ENCODE data around the gene FGF1. TPM values are rescaled to one million over a fixed set of nuclear protein-coding genes. Genes with fewer than 3 reads are reported as not detected.

Gene FGF1
- polyA plus RNA-seq, 1 donor from 2014 or later: not detected

DNA sequence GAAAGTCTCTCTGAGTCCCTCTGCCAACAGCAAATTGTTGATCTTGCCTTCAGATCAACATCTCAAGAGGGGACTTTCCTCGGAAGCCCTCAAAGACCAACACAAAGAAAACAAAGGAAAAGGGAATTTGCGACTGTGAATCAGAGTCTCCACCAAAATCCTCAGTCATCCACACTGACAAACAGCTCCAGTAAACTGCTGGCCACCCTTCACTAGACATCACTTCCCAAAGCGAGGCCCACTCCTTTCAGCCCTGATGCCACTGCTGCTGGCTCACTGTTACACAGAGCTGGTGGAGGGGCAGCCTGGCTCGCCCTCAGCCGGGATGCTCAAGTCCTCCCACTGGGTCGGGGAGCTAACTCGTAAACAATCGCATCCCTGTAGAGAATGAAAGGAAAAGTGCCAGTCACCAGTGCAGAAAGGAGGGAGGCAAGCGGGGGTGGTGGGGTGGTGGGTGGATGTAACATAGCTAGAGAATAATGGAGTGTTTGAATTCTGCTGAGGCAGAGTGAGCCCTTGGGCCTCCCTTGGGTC is 1.3 kb downstream of the FGF1 start:
- H3K4me3 Mint-ChIP-seq: no peak overlapping the region

DNA sequence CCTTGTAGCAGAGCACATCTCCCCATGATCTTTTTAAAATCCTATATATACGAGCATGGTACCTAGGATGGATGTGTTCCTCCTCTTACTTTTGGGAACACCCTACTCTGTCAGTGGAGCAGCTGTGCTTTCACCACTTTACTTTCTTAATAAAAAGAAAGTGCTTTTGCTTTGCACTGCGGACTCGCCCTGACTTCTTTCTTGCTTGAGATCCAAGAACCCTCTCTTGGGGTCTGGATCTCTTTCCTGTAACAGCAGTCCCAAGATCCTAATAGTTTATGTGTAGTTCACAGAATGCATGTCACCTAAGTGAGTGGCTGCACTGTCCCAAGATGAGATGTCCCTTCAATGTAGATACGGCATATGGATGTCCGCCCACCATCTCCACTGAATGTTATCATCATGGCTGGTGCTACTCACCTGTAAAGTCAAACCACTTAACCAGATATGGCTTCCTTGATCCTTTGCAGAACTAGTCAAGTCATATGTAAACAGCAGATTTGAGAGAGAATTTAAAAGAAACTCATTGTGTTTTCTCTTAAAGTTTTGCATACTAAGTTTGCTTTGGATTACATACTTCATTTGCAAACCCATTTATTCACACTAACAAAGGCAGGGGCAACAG is 1.9 kb downstream of the FGF1 start:
- Mint-ChIP-seq H3K4me1 (no peaks in the 10 kb centered on the region), H3K36me3 (peaks cover 5% of the 10 kb centered on the region), H3K27ac (no peak overlapping the region), H3K27me3 (peaks cover 4% of the 10 kb centered on the region), H3K9me3 (peaks cover 0 to 3% (median 0%) of the 10 kb centered on the region in 3 donors), H3K4me3 (no peak overlapping the region)

More for the DNA sequence above, 1.3 kb downstream of the FGF1 start:
- peaks cover 4% of the 10 kb centered on the region for H3K27me3 Mint-ChIP-seq
- H3K27ac Mint-ChIP-seq: no peak overlapping the region
- H3K4me1 Mint-ChIP-seq: no peaks in the 10 kb centered on the region
- peaks cover 5% of the 10 kb centered on the region for H3K36me3 Mint-ChIP-seq
- peaks cover 0 to 3% (median 0%) of the 10 kb centered on the region in 3 donors for H3K9me3 Mint-ChIP-seq

GRCh38 chr5:142683116-142683515 is 2.8 kb downstream of the FGF1 start:
- H3K27me3 Mint-ChIP-seq: peaks cover 4% of the 10 kb centered on the region
- no peak overlapping the region for H3K27ac Mint-ChIP-seq

DNA sequence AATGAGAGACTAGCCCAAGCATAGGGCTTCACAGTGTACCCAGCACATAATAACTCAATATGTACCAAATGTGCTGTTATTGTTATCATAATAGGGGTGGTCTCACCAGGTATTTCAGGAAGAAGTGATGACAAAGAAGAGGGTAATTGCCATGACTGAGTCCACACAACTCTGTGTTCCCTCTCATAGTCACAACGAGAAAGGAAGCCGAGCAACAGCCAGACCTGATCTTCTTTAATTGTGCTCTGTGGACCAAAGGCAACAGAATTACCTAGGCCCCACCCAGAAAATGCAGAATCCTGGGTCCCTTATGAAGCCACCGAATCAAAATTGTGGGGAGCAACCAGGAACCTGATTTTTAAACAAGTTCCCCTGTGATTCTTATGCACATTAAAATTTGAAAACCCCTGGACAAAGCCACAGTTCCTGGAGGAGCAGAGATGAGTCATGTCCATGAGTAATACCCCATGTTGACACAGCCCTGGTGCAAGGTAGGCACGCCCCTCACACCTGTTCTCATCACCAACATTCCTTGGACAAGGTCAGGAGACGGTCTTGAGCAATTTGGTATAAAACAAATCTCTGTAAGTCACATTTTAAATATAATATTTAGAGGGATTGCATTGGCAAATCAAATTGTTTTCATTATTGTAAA is 5.2 kb downstream of the FGF1 start:
- Mint-ChIP-seq H3K27me3 (no peaks in the 10 kb centered on the region), H3K27ac (no peak overlapping the region), H3K4me3 (no peak overlapping the region), H3K4me1 (no peaks in the 10 kb centered on the region), H3K36me3 (peaks cover 3% of the 10 kb centered on the region), H3K9me3 (peaks cover 0 to 3% (median 2%) of the 10 kb centered on the region in 3 donors)

More at GRCh38 chr5:142683116-142683515, 2.8 kb downstream of the FGF1 start:
- H3K36me3 Mint-ChIP-seq: peaks cover 3% of the 10 kb centered on the region
- H3K4me3 Mint-ChIP-seq: no peak overlapping the region
- no peaks in the 10 kb centered on the region for H3K4me1 Mint-ChIP-seq
- H3K9me3 Mint-ChIP-seq: peaks cover 0 to 3% (median 0%) of the 10 kb centered on the region in 3 donors

- Mint-ChIP-seq H3K27ac (no peak overlapping the region), H3K9me3 (peaks cover 0 to 3% (median 2%) of the 10 kb centered on the region in 3 donors), H3K27me3 (no peaks in the 10 kb centered on the region), H3K4me1 (no peaks in the 10 kb centered on the region), H3K4me3 (no peak overlapping the region), H3K36me3 (peaks cover 3% of the 10 kb centered on the region)
Measured at GRCh38 chr5:142679744-142680143, 6.1 kb downstream of the FGF1 start.

DNA sequence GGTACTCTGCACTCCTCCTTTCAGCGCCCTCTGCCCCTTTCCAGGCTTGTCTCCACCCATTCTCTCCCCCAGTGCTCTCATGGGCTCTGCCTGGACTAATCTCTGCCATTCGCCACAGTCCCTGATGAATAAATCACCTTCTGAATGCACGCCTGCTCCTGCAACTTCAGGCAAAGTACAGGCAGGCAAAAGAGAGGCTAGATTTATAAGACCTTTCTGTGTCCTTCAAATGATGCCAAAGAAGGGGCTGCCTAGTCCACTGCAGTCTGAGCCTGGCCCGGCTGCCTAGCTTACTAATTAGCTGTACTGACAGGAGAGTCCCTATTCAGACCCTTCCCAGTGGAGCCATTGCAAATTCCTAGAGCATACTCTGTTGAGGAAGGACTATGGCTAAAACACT is 7.4 kb downstream of the FGF1 start:
- H3K9me3 Mint-ChIP-seq: peaks cover 0 to 3% (median 2%) of the 10 kb centered on the region in 3 donors
- H3K36me3 Mint-ChIP-seq: peaks cover 2% of the 10 kb centered on the region
- H3K4me3 Mint-ChIP-seq: no peak overlapping the region
- no peak overlapping the region for H3K27ac Mint-ChIP-seq
- H3K4me1 Mint-ChIP-seq: no peaks in the 10 kb centered on the region
- no peaks in the 10 kb centered on the region for H3K27me3 Mint-ChIP-seq

- Mint-ChIP-seq H3K4me1 (no peaks in the 10 kb centered on the region), H3K4me3 (no peak overlapping the region), H3K27me3 (no peaks in the 10 kb centered on the region), H3K36me3 (peaks cover 2% of the 10 kb centered on the region), H3K27ac (no peak overlapping the region), H3K9me3 (peaks cover 0 to 3% (median 2%) of the 10 kb centered on the region in 3 donors)
Measured at GRCh38 chr5:142677198-142677597, 8.7 kb downstream of the FGF1 start.

GRCh38 chr5:142676318-142676717 is 9.6 kb downstream of the FGF1 start:
- no peaks in the 10 kb centered on the region for H3K27me3 Mint-ChIP-seq
- H3K4me3 Mint-ChIP-seq: no peak overlapping the region
- peaks cover 0 to 3% (median 2%) of the 10 kb centered on the region in 3 donors for H3K9me3 Mint-ChIP-seq
- no peaks in the 10 kb centered on the region for H3K4me1 Mint-ChIP-seq
- no peaks in the 10 kb centered on the region for H3K36me3 Mint-ChIP-seq
- no peak overlapping the region for H3K27ac Mint-ChIP-seq

DNA sequence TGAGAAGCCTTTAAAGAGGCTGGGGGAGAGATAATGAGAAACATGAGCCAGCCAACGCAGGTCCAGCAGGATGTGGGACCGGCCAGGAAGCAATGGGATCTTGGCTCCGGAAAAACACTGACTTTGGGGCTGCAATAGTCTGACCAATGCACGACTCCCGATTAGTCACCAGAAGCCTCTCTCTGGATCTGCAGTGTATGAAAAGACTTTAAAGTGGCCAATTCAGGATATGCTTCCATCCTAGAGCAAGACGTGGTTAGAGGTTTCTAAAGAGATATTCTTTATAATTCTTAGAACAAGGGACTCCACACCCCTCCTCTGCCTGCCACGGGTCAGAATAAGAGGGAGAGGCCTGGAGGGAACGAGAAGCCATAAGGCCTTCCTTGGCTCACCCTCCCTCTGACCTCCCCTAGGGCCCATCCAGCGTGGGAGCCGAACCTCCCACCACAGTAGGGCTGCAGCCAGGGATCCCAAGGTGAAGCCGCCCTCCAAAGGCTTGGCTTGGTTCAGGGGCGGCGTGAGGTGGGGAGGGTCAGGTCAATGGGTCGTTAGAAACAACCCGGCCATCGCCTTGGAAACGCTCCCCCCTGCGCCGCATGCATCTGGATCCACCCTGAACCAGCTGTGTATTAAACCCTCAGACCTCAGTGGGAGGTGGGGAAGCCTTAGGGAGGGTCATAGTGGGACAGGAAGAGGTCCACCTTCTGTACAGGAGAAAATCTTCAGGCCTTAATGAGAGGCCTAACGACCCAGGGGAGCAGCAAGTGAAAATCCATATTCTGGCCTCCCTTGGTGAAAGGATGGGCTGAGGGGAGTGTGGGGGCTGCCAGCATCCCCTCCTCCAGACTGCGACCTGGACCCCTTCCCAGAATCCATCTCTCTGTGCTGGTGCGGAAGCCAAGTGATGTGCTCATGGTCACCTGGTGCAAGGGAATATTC is 11.1 kb downstream of the FGF1 start:
- Mint-ChIP-seq H3K4me3 (no peak overlapping the region), H3K4me1 (no peaks in the 10 kb centered on the region), H3K27me3 (no peaks in the 10 kb centered on the region), H3K9me3 (peaks cover 0 to 2% (median 0%) of the 10 kb centered on the region in 3 donors), H3K36me3 (no peaks in the 10 kb centered on the region), H3K27ac (no peak overlapping the region)

DNA sequence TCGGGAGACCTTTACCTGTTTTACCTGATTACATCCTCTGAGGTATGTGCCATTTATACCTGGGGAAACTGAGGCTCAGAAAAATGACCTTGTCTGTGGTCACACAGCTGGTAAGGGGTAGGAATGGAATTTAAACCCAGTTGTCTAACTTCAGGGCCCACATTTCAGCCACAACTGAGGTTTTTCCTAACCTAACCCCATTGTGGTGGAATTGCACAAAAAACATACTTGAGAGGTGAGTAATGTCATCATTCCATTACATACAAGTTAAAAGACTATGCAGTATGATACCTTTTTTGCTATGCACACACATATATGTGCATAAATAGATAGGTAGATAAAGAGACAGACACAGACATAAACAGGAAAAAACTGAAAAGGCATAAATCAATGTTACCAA is 14.1 kb downstream of the FGF1 start:
- no peaks in the 10 kb centered on the region for H3K36me3 Mint-ChIP-seq
- H3K27me3 Mint-ChIP-seq: no peaks in the 10 kb centered on the region
- H3K9me3 Mint-ChIP-seq: no peaks in the 10 kb centered on the region
- H3K27ac Mint-ChIP-seq: no peak overlapping the region
- H3K4me1 Mint-ChIP-seq: no peaks in the 10 kb centered on the region
- H3K4me3 Mint-ChIP-seq: no peak overlapping the region

DNA sequence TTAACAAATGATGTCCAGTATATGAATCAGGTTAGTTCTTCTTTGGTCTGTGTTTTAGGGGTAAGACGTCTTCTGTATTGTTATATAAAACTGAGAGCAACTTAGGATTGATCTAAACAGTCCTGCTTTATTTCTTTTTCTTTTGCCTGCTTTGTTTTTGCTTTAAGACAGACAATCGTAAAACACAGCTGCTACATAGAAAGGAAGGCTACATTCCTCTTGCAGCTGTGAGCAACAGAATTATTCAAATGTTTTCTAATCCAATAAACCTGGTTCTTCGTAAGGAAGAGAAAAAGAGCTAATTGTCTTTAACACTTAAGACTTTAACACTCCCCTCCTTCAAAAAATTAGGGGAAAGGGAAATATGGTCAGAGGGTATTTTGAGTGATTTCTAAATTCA is 14.6 kb downstream of the FGF1 start:
- Mint-ChIP-seq H3K4me3 (no peak overlapping the region), H3K4me1 (no peaks in the 10 kb centered on the region), H3K9me3 (no peaks in the 10 kb centered on the region), H3K36me3 (no peaks in the 10 kb centered on the region), H3K27ac (no peak overlapping the region), H3K27me3 (no peaks in the 10 kb centered on the region)

- H3K9me3 Mint-ChIP-seq: no peaks in the 10 kb centered on the region
- H3K4me1 Mint-ChIP-seq: no peaks in the 10 kb centered on the region
- no peaks in the 10 kb centered on the region for H3K27me3 Mint-ChIP-seq
- H3K27ac Mint-ChIP-seq: no peak overlapping the region
- H3K36me3 Mint-ChIP-seq: no peaks in the 10 kb centered on the region
- H3K4me3 Mint-ChIP-seq: no peak overlapping the region
Measured at GRCh38 chr5:142670804-142671203, 15.1 kb downstream of the FGF1 start.

DNA sequence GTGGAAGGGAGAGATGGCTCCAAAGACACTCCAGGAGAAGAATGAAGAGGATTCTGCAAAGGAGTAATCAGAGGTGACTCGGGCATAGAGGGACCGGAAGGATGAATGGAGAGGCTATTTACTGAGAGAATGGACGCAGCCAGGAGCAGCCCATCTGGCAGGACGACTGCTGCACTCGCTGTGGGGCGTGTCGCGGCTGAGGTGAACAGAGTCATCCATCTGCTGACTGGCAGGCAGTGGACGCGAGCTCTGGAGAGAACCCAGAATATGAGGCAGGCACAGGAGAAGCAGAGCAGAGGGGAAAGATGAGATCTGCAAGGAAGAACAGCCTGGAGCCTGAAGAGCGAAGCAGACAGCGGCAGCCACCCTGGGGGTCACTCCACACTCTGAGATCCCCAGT is 16.4 kb downstream of the FGF1 start:
- H3K27ac Mint-ChIP-seq: no peak overlapping the region
- no peak overlapping the region for H3K4me3 Mint-ChIP-seq
- no peaks in the 10 kb centered on the region for H3K4me1 Mint-ChIP-seq
- peaks cover 2% of the 10 kb centered on the region for H3K36me3 Mint-ChIP-seq
- peaks cover 5% of the 10 kb centered on the region for H3K27me3 Mint-ChIP-seq
- H3K9me3 Mint-ChIP-seq: no peaks in the 10 kb centered on the region

- H3K4me1 Mint-ChIP-seq: no peaks in the 10 kb centered on the region
- H3K4me3 Mint-ChIP-seq: no peak overlapping the region
- peaks cover 5% of the 10 kb centered on the region for H3K27me3 Mint-ChIP-seq
- H3K27ac Mint-ChIP-seq: no peak overlapping the region
- no peaks in the 10 kb centered on the region for H3K9me3 Mint-ChIP-seq
- H3K36me3 Mint-ChIP-seq: peaks cover 2% of the 10 kb centered on the region
Measured at GRCh38 chr5:142668336-142668735, 17.6 kb downstream of the FGF1 start.

- no peaks in the 10 kb centered on the region for H3K4me1 Mint-ChIP-seq
- peaks cover 2% of the 10 kb centered on the region for H3K36me3 Mint-ChIP-seq
- no peaks in the 10 kb centered on the region for H3K9me3 Mint-ChIP-seq
- H3K4me3 Mint-ChIP-seq: no peak overlapping the region
- no peak overlapping the region for H3K27ac Mint-ChIP-seq
- H3K27me3 Mint-ChIP-seq: peaks cover 5% of the 10 kb centered on the region
Measured at GRCh38 chr5:142667831-142668230, 18.1 kb downstream of the FGF1 start.

All from IgD-negative memory B cell (primary cell).